Loucy (cell line): ENCODE results near the gene ANKRD63.

Experiments
- H2AFZ ChIP-seq: fragments of 200-600 bp; sonication (generic); 2 replicates; pipeline ENCODE4 v1.6.0; 2016; ENCODE audit warnings: antibody characterized with exemption, mild to moderate bottlenecking, low read length, moderate library complexity
- H3F3A ChIP-seq: fragments of 200-600 bp; 2 replicates; pipeline ENCODE4 v1.6.0; 2016; ENCODE audit warnings: antibody characterized with exemption, low read depth, mild to moderate bottlenecking
- H3K27me3 ChIP-seq: fragments of 200-600 bp; sonication (generic); 2 replicates; pipeline ENCODE4 v1.6.1; 2014; ENCODE audit warnings: low read length, mild to moderate bottlenecking; ENCODE audit not compliant: insufficient read depth, poor library complexity, severe bottlenecking
- H3K36me3 ChIP-seq: fragments of 200-600 bp; sonication (generic); 2 replicates; pipeline ENCODE4 v1.6.1; 2016; ENCODE audit warnings: low read length; ENCODE audit not compliant: insufficient read depth
- H3K4me1 ChIP-seq: fragments of 200-600 bp; sonication (generic); 2 replicates; pipeline ENCODE4 v1.5.1; 2014; ENCODE audit warnings: low read length, mild to moderate bottlenecking; ENCODE audit not compliant: insufficient read depth, poor library complexity, severe bottlenecking
- H3K4me2 ChIP-seq: fragments of 200-600 bp; sonication (generic); 2 replicates; pipeline ENCODE4 v1.6.0; 2014; ENCODE audit warnings: antibody characterized with exemption, low read length, low read depth, mild to moderate bottlenecking; ENCODE audit not compliant: poor library complexity, severe bottlenecking
- H3K4me3 ChIP-seq: fragments of 200-600 bp; sonication (generic); 2 replicates; pipeline ENCODE4 v1.5.1; 2014; ENCODE audit warnings: low read length, mild to moderate bottlenecking, mixed read lengths; ENCODE audit not compliant: poor library complexity, severe bottlenecking
- H3K79me2 ChIP-seq: fragments of 200-600 bp; sonication (generic); 2 replicates; pipeline ENCODE4 v1.6.1; 2014; ENCODE audit warnings: low read length; ENCODE audit not compliant: insufficient read depth
- H3K9ac ChIP-seq: fragments of 200-600 bp; sonication (generic); 2 replicates; pipeline ENCODE4 v1.6.0; 2014; ENCODE audit warnings: mild to moderate bottlenecking, low read depth, low read length, moderate library complexity; ENCODE audit not compliant: poor library complexity, severe bottlenecking
- H3K9me2 ChIP-seq: fragments of 200-600 bp; sonication (generic); replicated peaks from 2 replicates; pipeline ENCODE4 v1.6.1; 2016; ENCODE audit warnings: low read depth, low read length, mixed read lengths
- H3K9me3 ChIP-seq: fragments of 200-600 bp; sonication (generic); 2 replicates; pipeline ENCODE4 v1.6.1; 2014; ENCODE audit warnings: mild to moderate bottlenecking, antibody characterized with exemption, low read length, low read depth; ENCODE audit not compliant: insufficient read depth
- H4K20me1 ChIP-seq: fragments of 200-600 bp; sonication (generic); 2 replicates; pipeline ENCODE4 v1.6.0; 2014; ENCODE audit warnings: antibody characterized with exemption, low read length, mild to moderate bottlenecking; ENCODE audit not compliant: insufficient read depth, poor library complexity, severe bottlenecking
- CTCF ChIP-seq: fragments of 200-600 bp; sonication (generic); conservative IDR thresholded peaks from 2 replicates; pipeline ENCODE4 v1.5.1; 2014; ENCODE audit warnings: mild to moderate bottlenecking, antibody characterized with exemption, low read length
- EZH2phosphoT487 ChIP-seq: fragments of 200-600 bp; IDR thresholded peaks from 2 replicates; pipeline ENCODE4 v1.6.1; 2018; ENCODE audit warnings: antibody characterized with exemption, mild to moderate bottlenecking, moderate library complexity, borderline replicate concordance

The ANKRD63 gene

GRCh38 chr15:40290918-40291574 lies 8.2 kb upstream of the ANKRD63 start:
- no peak overlapping the region for H2AFZ ChIP-seq
- no peaks in the 10 kb centered on the region for H3F3A ChIP-seq
- H3K36me3 ChIP-seq: no peaks in the 10 kb centered on the region; the same call in 1 of the 2 replicates
- no peaks in the 10 kb centered on the region for H3K79me2 ChIP-seq
- no peaks in the 10 kb centered on the region for H4K20me1 ChIP-seq
- no peak overlapping the region for H3K4me3 ChIP-seq
- H3K27me3 ChIP-seq: no peaks in the 10 kb centered on the region
- no peak for TF ChIP-seq CTCF
- no peak for TF ChIP-seq EZH2phosphoT487
- H3K4me2 ChIP-seq: no peak overlapping the region
- H3K9me3 ChIP-seq: no peaks in the 10 kb centered on the region
- H3K9me2 ChIP-seq: no peaks in the 10 kb centered on the region
- H3K4me1 ChIP-seq: peaks cover 4% of the 10 kb centered on the region
- no peak overlapping the region for H3K9ac ChIP-seq

GRCh38 chr15:40290545-40290917 lies 7.7 kb upstream of the ANKRD63 start:
- H3K4me3 ChIP-seq: no peak overlapping the region
- H4K20me1 ChIP-seq: no peaks in the 10 kb centered on the region
- no peak overlapping the region for H3K4me2 ChIP-seq

GRCh38 chr15:40289140-40289775 lies 6.4 kb upstream of the ANKRD63 start:
- no peaks in the 10 kb centered on the region; the same call in 1 of the 2 replicates for H3K36me3 ChIP-seq
- H4K20me1 ChIP-seq: no peaks in the 10 kb centered on the region
- no peaks in the 10 kb centered on the region for H3K27me3 ChIP-seq
- no peaks in the 10 kb centered on the region for H3K79me2 ChIP-seq
- H3K9ac ChIP-seq: no peak overlapping the region
- H3F3A ChIP-seq: 0 out of 2 replicates have a peak, but pooled peaks cover 3% of the 10 kb centered on the region
- peaks cover 4% of the 10 kb centered on the region for H3K4me1 ChIP-seq
- TF ChIP-seq CTCF (no peak), EZH2phosphoT487 (no peak)
- no peak overlapping the region for H3K4me2 ChIP-seq
- no peaks in the 10 kb centered on the region for H3K9me2 ChIP-seq
- no peak overlapping the region for H3K4me3 ChIP-seq
- no peak overlapping the region for H2AFZ ChIP-seq
- H3K9me3 ChIP-seq: no peaks in the 10 kb centered on the region

More at GRCh38 chr15:40290545-40290917, 7.7 kb upstream of the ANKRD63 start:
- Histone ChIP-seq H3K27me3 (no peaks in the 10 kb centered on the region), H3K36me3 (no peaks in the 10 kb centered on the region; the same call in 1 of the 2 replicates), H3K9me3 (no peaks in the 10 kb centered on the region), H3K4me1 (peaks cover 4% of the 10 kb centered on the region), H3K79me2 (no peaks in the 10 kb centered on the region), H3K9me2 (no peaks in the 10 kb centered on the region), H3K9ac (no peak overlapping the region), H3F3A (no peaks in the 10 kb centered on the region), H2AFZ (no peak overlapping the region)
- TF ChIP-seq EZH2phosphoT487: no peak
- TF ChIP-seq CTCF: no peak
